Progenitor cell of endocrine pancreas (in vitro differentiated cells): Measurements from ENCODE around the gene BMF. TPM values are rescaled to one million over a fixed set of nuclear protein-coding genes. Genes with fewer than 3 reads are reported as not detected.

Experiments
- DNase-seq: peaks from one replicate; pipeline ENCODE4 v3.0.0; 2021; ENCODE audit warnings: low spot score; ENCODE audit not compliant: unreplicated experiment
- H3K27ac Mint-ChIP-seq: 2 replicates; pipeline ENCODE4 v1.8.0; 2021; ENCODE audit warnings: mild to moderate bottlenecking, moderate library complexity, mixed read lengths
- H3K27me3 Mint-ChIP-seq: 2 replicates; pipeline ENCODE4 v1.8.0; 2021; ENCODE audit warnings: mixed read lengths
- H3K36me3 Mint-ChIP-seq: 2 replicates; pipeline ENCODE4 v1.8.0; 2022; ENCODE audit warnings: mixed read lengths; ENCODE audit not compliant: insufficient read depth
- H3K4me1 Mint-ChIP-seq: 2 replicates; pipeline ENCODE4 v1.8.0; 2021; ENCODE audit warnings: low read depth, mixed read lengths
- H3K4me3 Mint-ChIP-seq: 2 replicates; pipeline ENCODE4 v1.8.0; 2021; ENCODE audit warnings: low read depth, mild to moderate bottlenecking, moderate library complexity, mixed read lengths
- H3K9me3 Mint-ChIP-seq: 2 replicates; pipeline ENCODE4 v1.8.0; 2021; ENCODE audit warnings: low read depth, mixed read lengths
- total RNA-seq: library from RNA; stranded (reverse); gene quantifications from 2 replicates; pipeline ENCODE4 v1.2.1, GENCODE V29; 2021
- TF ChIP-seq, protein P1 (sequence below): fragments of 200-600 bp; sonication (generic); IDR thresholded peaks from one replicate; pipeline ENCODE4 v1.5.0; 2021; ENCODE audit warnings: antibody characterized with exemption, mild to moderate bottlenecking; ENCODE audit not compliant: unreplicated experiment

BMF gene
- total RNA-seq, 1 donor from 2014 or later, result 128 TPM

GRCh38 chr15:40045572-40046217 lies 63.0 kb downstream of the BMF start:
- H3K4me3 Mint-ChIP-seq, result no peak overlapping the region
- DNase-seq, result no peak
- peak overlapping the region; percentile 21 for H3K27ac Mint-ChIP-seq
- H3K9me3 Mint-ChIP-seq, result no peaks in the 10 kb centered on the region
- TF ChIP-seq, protein P1, sequence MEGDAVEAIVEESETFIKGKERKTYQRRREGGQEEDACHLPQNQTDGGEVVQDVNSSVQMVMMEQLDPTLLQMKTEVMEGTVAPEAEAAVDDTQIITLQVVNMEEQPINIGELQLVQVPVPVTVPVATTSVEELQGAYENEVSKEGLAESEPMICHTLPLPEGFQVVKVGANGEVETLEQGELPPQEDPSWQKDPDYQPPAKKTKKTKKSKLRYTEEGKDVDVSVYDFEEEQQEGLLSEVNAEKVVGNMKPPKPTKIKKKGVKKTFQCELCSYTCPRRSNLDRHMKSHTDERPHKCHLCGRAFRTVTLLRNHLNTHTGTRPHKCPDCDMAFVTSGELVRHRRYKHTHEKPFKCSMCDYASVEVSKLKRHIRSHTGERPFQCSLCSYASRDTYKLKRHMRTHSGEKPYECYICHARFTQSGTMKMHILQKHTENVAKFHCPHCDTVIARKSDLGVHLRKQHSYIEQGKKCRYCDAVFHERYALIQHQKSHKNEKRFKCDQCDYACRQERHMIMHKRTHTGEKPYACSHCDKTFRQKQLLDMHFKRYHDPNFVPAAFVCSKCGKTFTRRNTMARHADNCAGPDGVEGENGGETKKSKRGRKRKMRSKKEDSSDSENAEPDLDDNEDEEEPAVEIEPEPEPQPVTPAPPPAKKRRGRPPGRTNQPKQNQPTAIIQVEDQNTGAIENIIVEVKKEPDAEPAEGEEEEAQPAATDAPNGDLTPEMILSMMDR, result no peak
- H3K4me1 Mint-ChIP-seq, result peaks cover 8% of the 10 kb centered on the region
- H3K27me3 Mint-ChIP-seq, result no peaks in the 10 kb centered on the region
- H3K36me3 Mint-ChIP-seq, result no peaks in the 10 kb centered on the region

GRCh38 chr15:40044717-40045571 lies 63.7 kb downstream of the BMF start:
- H3K27ac Mint-ChIP-seq, result peak overlapping the region; percentile 21
- no peaks in the 10 kb centered on the region for H3K27me3 Mint-ChIP-seq
- H3K4me1 Mint-ChIP-seq, result peaks cover 14% of the 10 kb centered on the region
- H3K36me3 Mint-ChIP-seq, result no peaks in the 10 kb centered on the region
- peak; percentile 71 for DNase-seq
- TF ChIP-seq, protein P1, result peak; percentile 96
- H3K4me3 Mint-ChIP-seq, result peak overlapping the region; percentile 46
- no peaks in the 10 kb centered on the region for H3K9me3 Mint-ChIP-seq

DNA sequence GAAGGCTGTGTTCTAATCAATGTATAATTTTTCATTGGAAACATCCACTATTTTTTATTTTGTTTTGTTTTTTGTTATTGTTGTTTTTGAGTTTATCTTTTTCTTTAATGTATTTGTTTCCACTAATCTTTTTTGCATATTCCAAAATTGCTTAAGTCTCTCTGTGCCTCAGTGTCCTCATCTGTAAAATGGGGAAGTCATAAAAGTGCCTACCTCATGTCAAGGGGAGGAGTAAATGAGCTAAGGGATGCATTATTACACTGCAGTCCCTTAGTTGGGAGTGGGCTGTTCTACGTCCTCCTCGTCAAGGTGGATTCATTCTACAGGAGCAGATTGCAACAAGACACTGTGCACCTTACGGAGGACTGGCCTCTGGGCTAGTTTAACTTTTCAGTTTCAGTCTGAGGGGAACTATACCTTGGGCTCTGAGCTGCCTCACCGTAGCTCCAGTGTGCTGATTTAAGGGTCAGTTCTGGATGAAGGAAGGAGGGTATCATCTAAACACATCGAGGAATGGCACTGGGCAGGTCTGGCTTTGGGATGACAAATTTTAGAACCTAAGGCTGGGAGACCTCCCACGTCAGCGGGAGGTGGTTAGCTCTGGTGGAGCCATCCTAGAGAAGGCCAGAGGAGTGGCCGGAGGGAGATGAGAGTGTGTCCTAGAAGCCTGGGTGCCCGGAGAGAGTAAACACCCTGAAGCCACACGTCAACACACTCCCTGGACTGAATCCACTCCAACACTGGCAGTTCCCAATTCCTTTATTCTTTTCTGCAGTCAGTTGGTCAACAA lies 64.6 kb downstream of the BMF start:
- Mint-ChIP-seq H3K9me3 (no peaks in the 10 kb centered on the region), H3K27ac (no peak overlapping the region), H3K36me3 (no peaks in the 10 kb centered on the region), H3K27me3 (no peaks in the 10 kb centered on the region), H3K4me1 (peaks cover 20% of the 10 kb centered on the region), H3K4me3 (no peak overlapping the region)
- TF ChIP-seq, protein P1, result no peak
- DNase-seq, result no peak

- no peak overlapping the region for H3K27ac Mint-ChIP-seq
- TF ChIP-seq, protein P1, result no peak
- no peak overlapping the region for H3K4me3 Mint-ChIP-seq
- no peak for DNase-seq
- H3K36me3 Mint-ChIP-seq, result peaks cover 3% of the 10 kb centered on the region
- peaks cover 24% of the 10 kb centered on the region for H3K4me1 Mint-ChIP-seq
- no peaks in the 10 kb centered on the region for H3K27me3 Mint-ChIP-seq
- H3K9me3 Mint-ChIP-seq, result no peaks in the 10 kb centered on the region
Measured at GRCh38 chr15:40042791-40043320, 65.8 kb downstream of the BMF start.

DNA sequence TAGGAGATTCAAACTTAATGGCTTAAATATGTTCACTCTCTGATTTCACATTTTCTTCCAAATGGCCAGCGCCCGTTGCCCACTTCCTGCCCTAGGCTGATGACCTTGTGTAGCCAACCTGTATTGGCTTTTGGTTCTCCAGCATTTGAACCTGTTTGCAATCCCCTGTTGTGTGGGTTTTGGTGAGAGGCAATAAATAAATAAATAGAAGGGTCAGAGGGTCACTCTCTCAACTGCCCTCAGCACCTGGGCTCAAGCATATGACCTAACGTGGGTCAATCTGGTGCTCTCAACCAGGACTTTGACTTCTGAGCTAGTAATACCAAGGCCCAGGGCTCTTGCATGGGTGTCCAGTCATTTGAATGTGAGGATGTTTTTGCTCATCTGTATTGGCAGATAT lies 67.9 kb downstream of the BMF start:
- H3K27ac Mint-ChIP-seq, result peak overlapping the region; percentile 91
- H3K27me3 Mint-ChIP-seq, result no peaks in the 10 kb centered on the region
- peaks cover 33% of the 10 kb centered on the region for H3K4me1 Mint-ChIP-seq
- no peak for DNase-seq
- no peaks in the 10 kb centered on the region for H3K9me3 Mint-ChIP-seq
- peaks cover 14% of the 10 kb centered on the region for H3K36me3 Mint-ChIP-seq
- TF ChIP-seq, protein P1, result no peak
- H3K4me3 Mint-ChIP-seq, result peak overlapping the region; percentile 57
